K562 (cell line): ENCODE measurements around the gene PSMG3. TPM values are rescaled to one million over a fixed set of nuclear protein-coding genes. Genes with fewer than 3 reads are reported as not detected.

ENCODE experiments used
- ATAC-seq: fragments of 200-7000 bp; cut with Tn5 transposase; 3 replicates; pipeline ENCODE4 v1.9.1; 2020; ENCODE audit warnings: moderate library complexity
- BruUV-seq: library from RNA; stranded (reverse); fragments of 400-500 nt; replicated peaks from 2 replicates; lab custom pipeline; 2021; lab: Mats Ljungman, UMichigan
- CTCF ChIA-PET: fragments of 300-600 bp; formaldehyde crosslinking; extraction: SDS; loops from one replicate; lab custom pipeline; 2021; ENCODE audit warnings: low intra/inter-chr PET ratio; lab: Yijun Ruan, JAX
- POLR2A ChIA-PET: fragments of 300-600, 350-650 bp; sonication (Branson Sonifier 250); formaldehyde crosslinking; extraction: SDS; loops from one replicate; lab custom pipeline; 2021; ENCODE audit warnings: antibody characterized with exemption, inconsistent platforms; lab: Yijun Ruan, JAX
- DNase-seq, 4 experiments: peaks; one replicate each; pipeline versions ENCODE4 v3.0.0 to v3.0.0-alpha.2; 2011 to 2018; ENCODE audit warnings: low spot score in 3 of 4, mixed read lengths in 3 of 4; ENCODE audit errors: extremely low read depth in 1 of 4
- FAIRE-seq: peaks from 2 replicates; lab custom pipeline; 2011; peaks lifted over from hg19 to GRCh38; lab: Jason Lieb, UNC
- H2AFZ ChIP-seq: 2 replicates; pipeline ENCODE4 v1.6.0; 2011; ENCODE audit warnings: low read depth, low read length, control low read depth, inconsistent platforms
- H3K27ac ChIP-seq: fragments of 200-600 bp; 3 replicates; pipeline ENCODE4 v1.8.0; 2011; ENCODE audit warnings: low read depth, mild to moderate bottlenecking, control low read depth, inconsistent platforms, low read length, moderate library complexity, mixed read lengths; ENCODE audit errors: extremely low read depth
- H3K27me3 ChIP-seq, 2 experiments: fragments of 300-600 bp in 1 of 2; 2 replicates in 1 of 2; 3 replicates in 1 of 2; pipeline versions ENCODE4 v1.6.0 to v1.8.0; 2011; ENCODE audit warnings: inconsistent platforms in 2 of 2, low read length in 2 of 2, mild to moderate bottlenecking in 1 of 2, mixed read lengths in 1 of 2, moderate library complexity in 1 of 2; ENCODE audit not compliant: control insufficient read depth in 2 of 2, insufficient read depth in 2 of 2
- H3K36me3 ChIP-seq: fragments of 300-600 bp; 3 replicates; pipeline ENCODE4 v1.8.0; 2011; ENCODE audit warnings: mild to moderate bottlenecking, low read length, inconsistent platforms; ENCODE audit not compliant: control insufficient read depth, insufficient read depth
- H3K4me1 ChIP-seq, 2 experiments: fragments of 200-600 bp in 1 of 2; replicated peaks in 1 of 2; 2 replicates in 1 of 2; 3 replicates in 1 of 2; pipeline versions ENCODE4 v1.5.1 to v1.8.0; 2011; ENCODE audit warnings: inconsistent platforms in 2 of 2, low read length in 2 of 2, mild to moderate bottlenecking in 1 of 2, mixed read lengths in 1 of 2, moderate library complexity in 1 of 2; ENCODE audit not compliant: control insufficient read depth in 2 of 2, insufficient read depth in 2 of 2
- H3K4me2 ChIP-seq: 2 replicates; pipeline ENCODE4 v1.6.1; 2011; ENCODE audit warnings: low read length, control low read depth, inconsistent platforms, mixed read lengths; ENCODE audit not compliant: insufficient read depth
- H3K4me3 ChIP-seq: fragments of 200-600 bp; sonication (generic), shearing (Covaris generic); 2 replicates; pipeline ENCODE4 v1.5.1; 2016; ENCODE audit warnings: control low read depth, inconsistent platforms
- H3K79me2 ChIP-seq: fragments of 200-600 bp; 3 replicates; pipeline ENCODE4 v1.8.0; 2011; ENCODE audit warnings: low read length, inconsistent platforms; ENCODE audit not compliant: control insufficient read depth, insufficient read depth
- H3K9ac ChIP-seq, 2 experiments: 2 replicates each; pipeline versions ENCODE4 v1.6.0 to v1.6.1; 2011; ENCODE audit warnings: low read depth in 2 of 2, low read length in 2 of 2, control low read depth in 1 of 2, inconsistent platforms in 1 of 2, mild to moderate bottlenecking in 1 of 2, mixed read lengths in 1 of 2; ENCODE audit not compliant: insufficient read depth in 1 of 2
- H3K9me1 ChIP-seq: one replicate; pipeline ENCODE4 v1.6.0; 2011; ENCODE audit warnings: inconsistent platforms, mild to moderate bottlenecking, low read length, moderate library complexity; ENCODE audit not compliant: control insufficient read depth, insufficient read depth
- H3K9me3 ChIP-seq: replicated peaks from 2 replicates; pipeline ENCODE4 v1.5.1; 2011; ENCODE audit warnings: low read depth, low read length, inconsistent platforms; ENCODE audit not compliant: control insufficient read depth, insufficient read depth
- H4K20me1 ChIP-seq: replicated peaks from 2 replicates; pipeline ENCODE4 v1.6.1; 2011; ENCODE audit warnings: low read length, inconsistent platforms, mixed read lengths; ENCODE audit not compliant: control insufficient read depth, insufficient read depth
- ARHGAP35 ChIP-seq: fragments of 450-650 bp; IDR thresholded peaks from 2 replicates; pipeline ENCODE4 v1.6.1; 2018; ENCODE audit not compliant: partially characterized antibody
- BACH1 ChIP-seq: fragments of 200-800 bp; sonication (Bioruptor generic); IDR thresholded peaks from 2 replicates; pipeline ENCODE4 v1.6.1; 2016; ENCODE audit warnings: missing genetic modification characterization, missing compliant biosample characterization
- ELF4 ChIP-seq: fragments of 450-650 bp; formaldehyde crosslinking; IDR thresholded peaks from 2 replicates; pipeline ENCODE4 v1.4.0; 2022; ENCODE audit warnings: missing genetic modification characterization
- EP400 ChIP-seq: fragments of 450-650 bp; IDR thresholded peaks from 2 replicates; pipeline ENCODE4 v1.6.1; 2017; ENCODE audit warnings: antibody characterized with exemption, mild to moderate bottlenecking, moderate library complexity
- GATAD2A ChIP-seq: fragments of 450-650 bp; IDR thresholded peaks from 2 replicates; pipeline ENCODE4 v1.6.1; 2017
- HINFP ChIP-seq: fragments of 450-650 bp; conservative IDR thresholded peaks from 2 replicates; pipeline ENCODE4 v1.6.1; 2016; ENCODE audit warnings: missing genetic modification characterization, low read depth, mild to moderate bottlenecking, control low read depth, missing compliant biosample characterization
- HLTF ChIP-seq: fragments of 450-650 bp; IDR thresholded peaks from 2 replicates; pipeline ENCODE4 v1.6.1; 2016
- ID3 ChIP-seq, 2 experiments: fragments of 250-450 bp in 1 of 2; fragments of 450-650 bp in 1 of 2; sonication (Bioruptor Pico) in 1 of 2; IDR thresholded peaks; 2 replicates each; pipeline versions ENCODE4 v1.6.1 to v1.8.0; 2016 to 2021; ENCODE audit warnings: mild to moderate bottlenecking in 2 of 2, moderate library complexity in 2 of 2, missing compliant biosample characterization in 1 of 2, missing genetic modification characterization in 1 of 2
- LARP7 ChIP-seq: fragments of 450-650 bp; IDR thresholded peaks from 2 replicates; pipeline ENCODE4 v1.6.1; 2016
- MTA1 ChIP-seq: fragments of 450-650 bp; IDR thresholded peaks from 2 replicates; pipeline ENCODE4 v1.6.1; 2017; ENCODE audit warnings: borderline replicate concordance
- PML ChIP-seq: IDR thresholded peaks from 2 replicates; pipeline ENCODE4 v1.6.1; 2012; ENCODE audit warnings: low read length, inconsistent platforms
- SRSF7 ChIP-seq: fragments of 200-400 bp; formaldehyde crosslinking; optimal IDR thresholded peaks from 2 replicates; pipeline ENCODE3; 2017; ENCODE audit warnings: mild to moderate bottlenecking, low read depth, low read length
- ZFP1 ChIP-seq: fragments of 450-650 bp; formaldehyde crosslinking; IDR thresholded peaks from 2 replicates; pipeline ENCODE4 v1.4.0; 2020; ENCODE audit warnings: mild to moderate bottlenecking, mixed read lengths
- ZNF143 ChIP-seq: sonication (generic); formaldehyde crosslinking; IDR thresholded peaks from 2 replicates; pipeline ENCODE4 v1.9.0; 2022; ENCODE audit warnings: mild to moderate bottlenecking, missing genetic modification reagents
- ZNF24 ChIP-seq: fragments of 450-650 bp; IDR thresholded peaks from 2 replicates; pipeline ENCODE4 v1.6.1; 2016
- ZNF263 ChIP-seq: sonication (generic); formaldehyde crosslinking; IDR thresholded peaks from 2 replicates; pipeline ENCODE4 v1.8.0; 2022; ENCODE audit warnings: mild to moderate bottlenecking, missing genetic modification reagents, borderline replicate concordance
- ZNF354B ChIP-seq: fragments of 250-450 bp; sonication (Bioruptor Pico); IDR thresholded peaks from 2 replicates; pipeline ENCODE4 v1.4.0; 2020
- ZNF512 ChIP-seq: IDR thresholded peaks from 2 replicates; pipeline ENCODE4 v1.6.1; 2016; ENCODE audit warnings: missing genetic modification characterization, missing compliant biosample characterization
- WGBS: fragments of 100-300 bp; shearing (Covaris generic); methylation state at CpG from one replicate; pipeline ENCODE4 v1.1.6; 2016; ENCODE audit warnings: low coverage, mixed read lengths; ENCODE audit not compliant: insufficient coverage; ENCODE audit errors: missing lambda C conversion rate; 5-methylcytosine and 5-hydroxymethylcytosine counted together
- in situ Hi-C: fragments of 300-500 bp; cut with MboI; formaldehyde crosslinking; loops from 4 replicates; pipeline ENCODE4 v1.15.0; 2018; ENCODE audit warnings: inconsistent platforms, mixed read lengths
- intact Hi-C: fragments of 100-400 bp; cut with micrococcal nuclease; formaldehyde crosslinking; loops from 2 replicates; pipeline ENCODE4 v1.14.2; 2022
- polyA plus RNA-seq, 8 experiments: library from polyadenylated mRNA; depleted of rRNA in 4 of 8; stranded (reverse) in 5 of 8; unstranded in 3 of 8; fragments of >200 nt; fragmentation: Nextera tagmentation in 2 of 8; fragmentation: Illumina TruSeq in 1 of 8; extraction: Ambion mirVana in 2 of 8; extraction: Trizol in 1 of 8; gene quantifications; 2 replicates each; pipeline versions ENCODE4 v1.2.1 to v1.2.3, GENCODE V29; 2011 to 2014; ENCODE audit warnings: inconsistent platforms in 1 of 8, missing spikeins in 1 of 8
- total RNA-seq, 7 experiments: library from RNA; depleted of rRNA in 6 of 7; stranded (reverse); fragments of >200 nt in 6 of 7; fragmentation: Illumina TruSeq in 2 of 7; extraction: Trizol in 2 of 7; gene quantifications; 2 replicates each; pipeline versions ENCODE4 v1.2.1 to v1.2.3, GENCODE V29; 2011 to 2021; ENCODE audit warnings: low replicate concordance in 1 of 7
- TF ChIP-seq, protein P1 (sequence below): fragments of 450-650 bp; formaldehyde crosslinking; IDR thresholded peaks from 2 replicates; pipeline ENCODE4 v1.4.0; 2020; ENCODE audit warnings: mild to moderate bottlenecking, mixed read lengths

The PSMG3 gene
- total and polyA plus RNA-seq, 9 of the 15 experiments (the other 6 are each of a cell fraction or from before 2014, with no cell fraction given): 34.8 to 122 (median 80.1) TPM

DNA sequence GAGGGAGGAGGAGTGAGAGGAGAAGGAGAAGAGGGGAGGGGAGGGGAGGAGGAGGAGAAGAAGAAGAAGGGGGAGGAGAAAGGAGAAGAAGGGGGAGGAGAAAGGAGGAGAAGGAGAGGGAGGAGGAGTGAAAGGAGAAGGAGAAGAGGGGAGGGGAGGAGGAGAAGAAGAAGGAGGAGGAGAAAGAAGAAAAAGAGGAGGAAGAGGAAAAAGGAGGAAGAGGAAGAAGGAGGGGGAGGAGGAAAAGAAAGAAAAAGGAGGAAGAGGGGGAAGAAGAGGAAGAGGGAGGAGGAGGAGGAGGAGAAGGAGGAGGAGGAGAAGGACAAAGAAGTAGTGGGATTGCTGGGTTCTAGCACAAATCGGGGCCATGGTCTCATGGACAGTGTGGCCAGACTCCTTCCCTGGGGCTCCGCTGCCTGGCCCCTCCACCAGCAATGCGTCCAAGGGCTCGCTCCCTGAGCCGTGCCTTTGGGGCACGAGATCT is 43.5 kb downstream of the PSMG3 start:
- intact Hi-C loops (no loop called here), in situ Hi-C loops (no loop called here)
- H3K4me1 ChIP-seq: peaks cover under 1 to 34% of the 10 kb centered on the region in 2 experiments; a peak in 3 of 5 replicates
- 3% methylated on average over 6 of the region's 6 CpGs for WGBS
- no peaks in the 10 kb centered on the region for H3K9me1 ChIP-seq
- peaks cover 23 to 34% of the 10 kb centered on the region in 2 experiments; a peak in 4 of 5 replicates for H3K27me3 ChIP-seq
- ChIA-PET POLR2A (interaction anchor here (1.3 kb wide), 1 partner anchor 13 kb away, joined by 5 read pairs; no protein-coding TSS in a partner anchor), CTCF (no interaction called here)
- FAIRE-seq (no peak), ATAC-seq (no peak; the same call in 2 of the 3 replicates), DNase-seq (no peak)
- peak overlapping the region in 1 of 2 experiments; percentile 55; a peak in 1 of 4 replicates for H3K9ac ChIP-seq
- BruUV-seq: no TSS peak
- peaks cover 5% of the 10 kb centered on the region for H3K79me2 ChIP-seq
- H3K36me3 ChIP-seq: no peaks in the 10 kb centered on the region
- no peaks in the 10 kb centered on the region for H3K9me3 ChIP-seq
- no peak overlapping the region for H3K4me2 ChIP-seq
- no peak overlapping the region for H3K4me3 ChIP-seq
- no peak overlapping the region for H2AFZ ChIP-seq
- no peaks in the 10 kb centered on the region for H4K20me1 ChIP-seq
- no peak overlapping the region for H3K27ac ChIP-seq
- TF ChIP-seq LARP7 (0 out of 2 replicates have a peak, but pooled peaks have one; percentile 22), EP400 (no peak), PML (no peak), ID3 (CRISPR knock-in tag; IDR thresholded peaks at IDR 0.05) (no peak), ID3 (tag; IDR thresholded peaks at IDR 0.05) (no peak), ARHGAP35 (peak; percentile 13), ZNF24 (no peak), ELF4 (CRISPR knock-in tag) (0 out of 2 replicates have a peak, but pooled peaks have one; percentile 28), ZFP1 (no peak), ZNF263 (CRISPR knock-in tag) (peak; percentile 87), MTA1 (0 out of 2 replicates have a peak, but pooled peaks have one; percentile 41), ZNF143 (CRISPR knock-in tag) (no peak), ZNF512 (peak; percentile 93), SRSF7 (no peak), GATAD2A (0 out of 2 replicates have a peak, but pooled peaks have one; percentile 15), BACH1 (tag) (no peak), HINFP (tag) (0 out of 2 replicates have a peak, but pooled peaks have one; percentile 37), HLTF (0 out of 2 replicates have a peak, but pooled peaks have one; percentile 30), ZNF354B (no peak)
- TF ChIP-seq, protein P1, sequence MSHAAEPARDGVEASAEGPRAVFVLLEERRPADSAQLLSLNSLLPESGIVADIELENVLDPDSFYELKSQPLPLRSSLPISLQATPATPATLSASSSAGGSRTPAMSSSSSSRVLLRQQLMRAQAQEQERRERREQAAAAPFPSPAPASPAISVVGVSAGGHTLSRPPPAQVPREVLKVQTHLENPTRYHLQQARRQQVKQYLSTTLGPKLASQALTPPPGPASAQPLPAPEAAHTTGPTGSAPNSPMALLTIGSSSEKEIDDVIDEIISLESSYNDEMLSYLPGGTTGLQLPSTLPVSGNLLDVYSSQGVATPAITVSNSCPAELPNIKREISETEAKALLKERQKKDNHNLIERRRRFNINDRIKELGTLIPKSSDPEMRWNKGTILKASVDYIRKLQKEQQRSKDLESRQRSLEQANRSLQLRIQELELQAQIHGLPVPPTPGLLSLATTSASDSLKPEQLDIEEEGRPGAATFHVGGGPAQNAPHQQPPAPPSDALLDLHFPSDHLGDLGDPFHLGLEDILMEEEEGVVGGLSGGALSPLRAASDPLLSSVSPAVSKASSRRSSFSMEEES: no peak
